Left ventricle myocardium inferior (tissue), 1 donor: ENCODE measurements around the gene RNF182. TPM values are rescaled to one million over a fixed set of nuclear protein-coding genes. Genes with fewer than 3 reads are reported as not detected.

ENCODE experiments used
- DNase-seq: peaks from one replicate; pipeline ENCODE4 v3.0.0-alpha.2; 2020
- H3K27ac ChIP-seq: fragments of 200-600 bp; replicated peaks from 2 replicates; pipeline ENCODE4 v1.8.0; 2021
- H3K27me3 ChIP-seq: fragments of 200-600 bp; 2 replicates; pipeline ENCODE4 v1.8.0; 2021; ENCODE audit warnings: low read depth
- H3K36me3 ChIP-seq: fragments of 200-600 bp; 2 replicates; pipeline ENCODE4 v1.8.0; 2021
- H3K4me1 ChIP-seq: fragments of 200-600 bp; 2 replicates; pipeline ENCODE4 v1.8.0; 2021
- H3K4me3 ChIP-seq: fragments of 200-600 bp; 2 replicates; pipeline ENCODE4 v1.8.0; 2021; ENCODE audit warnings: mild to moderate bottlenecking, moderate library complexity
- H3K9me3 ChIP-seq: fragments of 200-600 bp; replicated peaks from 2 replicates; pipeline ENCODE4 v1.8.0; 2021
- intact Hi-C: fragments of 100-400 bp; cut with micrococcal nuclease; formaldehyde crosslinking; loops from one replicate; pipeline ENCODE4 v1.11.0; 2022
- total RNA-seq: library from RNA; stranded (reverse); fragmentation: NEBNext Ultra II Directional; extraction: Animal tissue kit (Norgen Biotek cat#: 25700); gene quantifications from one replicate; pipeline ENCODE4 v1.2.1, GENCODE V29; 2021
- TF ChIP-seq, protein P1 (sequence below): fragments of 200-600 bp; IDR thresholded peaks from 2 replicates; pipeline ENCODE4 v1.8.0; 2021; ENCODE audit warnings: antibody characterized with exemption, mild to moderate bottlenecking, borderline replicate concordance
- donor health status: DM: no; HTN: yes; CAD: no; lungs with severe emphysema.

RNF182 gene
- total RNA-seq, 1 donor from 2014 or later: not detected

DNA sequence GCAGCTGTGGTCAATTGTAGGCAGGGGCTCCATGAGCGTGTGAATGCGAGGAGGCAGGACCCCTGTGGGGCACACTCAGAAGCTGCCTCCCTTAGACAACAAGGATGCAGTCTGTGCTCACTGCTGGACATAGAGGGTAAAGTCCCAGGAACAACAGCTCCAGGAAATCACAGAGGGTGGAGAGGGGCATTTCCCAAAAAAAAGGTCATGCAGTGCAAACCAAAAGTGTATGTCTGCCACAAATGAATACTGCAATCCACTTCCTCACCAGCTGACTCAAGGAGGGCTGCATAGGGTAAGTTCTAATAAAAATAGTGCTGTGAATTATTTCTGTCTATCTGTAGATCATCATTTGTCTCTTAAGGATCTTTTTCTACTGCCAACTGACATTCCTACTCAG is 95.8 kb downstream of the RNF182 start:
- Histone ChIP-seq H3K27me3 (peaks cover 24% of the 10 kb centered on the region), H3K27ac (no peak overlapping the region), H3K9me3 (no peaks in the 10 kb centered on the region), H3K36me3 (no peaks in the 10 kb centered on the region), H3K4me3 (no peak overlapping the region), H3K4me1 (no peaks in the 10 kb centered on the region)
- DNase-seq: no peak
- TF ChIP-seq, protein P1, sequence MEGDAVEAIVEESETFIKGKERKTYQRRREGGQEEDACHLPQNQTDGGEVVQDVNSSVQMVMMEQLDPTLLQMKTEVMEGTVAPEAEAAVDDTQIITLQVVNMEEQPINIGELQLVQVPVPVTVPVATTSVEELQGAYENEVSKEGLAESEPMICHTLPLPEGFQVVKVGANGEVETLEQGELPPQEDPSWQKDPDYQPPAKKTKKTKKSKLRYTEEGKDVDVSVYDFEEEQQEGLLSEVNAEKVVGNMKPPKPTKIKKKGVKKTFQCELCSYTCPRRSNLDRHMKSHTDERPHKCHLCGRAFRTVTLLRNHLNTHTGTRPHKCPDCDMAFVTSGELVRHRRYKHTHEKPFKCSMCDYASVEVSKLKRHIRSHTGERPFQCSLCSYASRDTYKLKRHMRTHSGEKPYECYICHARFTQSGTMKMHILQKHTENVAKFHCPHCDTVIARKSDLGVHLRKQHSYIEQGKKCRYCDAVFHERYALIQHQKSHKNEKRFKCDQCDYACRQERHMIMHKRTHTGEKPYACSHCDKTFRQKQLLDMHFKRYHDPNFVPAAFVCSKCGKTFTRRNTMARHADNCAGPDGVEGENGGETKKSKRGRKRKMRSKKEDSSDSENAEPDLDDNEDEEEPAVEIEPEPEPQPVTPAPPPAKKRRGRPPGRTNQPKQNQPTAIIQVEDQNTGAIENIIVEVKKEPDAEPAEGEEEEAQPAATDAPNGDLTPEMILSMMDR: no peak
- intact Hi-C loops: no loop called here

DNA sequence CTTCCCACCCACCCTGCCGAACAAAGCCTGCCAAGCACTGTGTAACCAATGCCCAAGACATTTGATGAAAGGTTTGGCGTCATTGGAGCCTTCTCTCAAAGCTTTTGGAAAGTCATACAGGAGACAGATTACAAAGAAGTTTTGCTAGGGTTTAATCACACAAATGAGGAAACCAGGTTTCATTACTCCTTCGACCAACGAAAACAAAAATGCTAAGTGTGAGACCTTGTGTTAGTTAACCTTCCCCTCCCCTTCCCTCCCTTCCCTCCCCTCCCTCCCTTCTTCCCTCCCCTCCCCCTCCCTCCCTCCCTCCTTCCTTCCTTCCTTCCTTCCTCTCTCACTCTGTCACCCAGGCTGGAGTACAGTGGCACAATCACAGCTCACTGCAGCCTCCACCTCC is 96.7 kb downstream of the RNF182 start:
- H3K4me3 ChIP-seq: no peak overlapping the region
- H3K9me3 ChIP-seq: no peaks in the 10 kb centered on the region
- intact Hi-C loops: no loop called here
- no peaks in the 10 kb centered on the region for H3K4me1 ChIP-seq
- H3K27me3 ChIP-seq: peaks cover 15% of the 10 kb centered on the region
- no peak overlapping the region for H3K27ac ChIP-seq
- TF ChIP-seq, protein P1: no peak
- no peak for DNase-seq
- H3K36me3 ChIP-seq: no peaks in the 10 kb centered on the region

DNA sequence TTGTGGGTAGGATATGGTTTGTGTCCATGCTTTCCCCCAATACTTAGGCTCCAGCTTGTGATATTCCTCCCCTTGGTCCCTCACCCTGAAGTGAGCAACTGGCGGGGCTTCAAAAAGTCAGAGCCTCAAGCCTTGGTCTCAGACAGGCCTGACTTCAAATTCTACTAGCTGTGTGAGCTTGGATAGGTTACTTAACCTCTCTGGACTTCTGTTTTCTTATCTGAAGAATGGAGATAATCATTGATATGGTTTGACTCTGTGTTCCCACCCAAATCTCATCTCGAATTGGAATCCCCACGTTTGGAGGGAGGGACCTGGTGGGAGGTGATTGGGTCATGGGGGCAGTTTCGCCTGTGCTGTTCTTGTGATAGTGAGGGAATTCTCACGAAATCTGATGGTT is 97.9 kb downstream of the RNF182 start:
- Histone ChIP-seq H3K27ac (no peak overlapping the region), H3K9me3 (no peaks in the 10 kb centered on the region), H3K27me3 (peaks cover 10% of the 10 kb centered on the region), H3K4me1 (peaks cover 3% of the 10 kb centered on the region), H3K4me3 (no peak overlapping the region), H3K36me3 (no peaks in the 10 kb centered on the region)
- TF ChIP-seq, protein P1: no peak
- DNase-seq: no peak
- intact Hi-C loops: no loop called here

DNA sequence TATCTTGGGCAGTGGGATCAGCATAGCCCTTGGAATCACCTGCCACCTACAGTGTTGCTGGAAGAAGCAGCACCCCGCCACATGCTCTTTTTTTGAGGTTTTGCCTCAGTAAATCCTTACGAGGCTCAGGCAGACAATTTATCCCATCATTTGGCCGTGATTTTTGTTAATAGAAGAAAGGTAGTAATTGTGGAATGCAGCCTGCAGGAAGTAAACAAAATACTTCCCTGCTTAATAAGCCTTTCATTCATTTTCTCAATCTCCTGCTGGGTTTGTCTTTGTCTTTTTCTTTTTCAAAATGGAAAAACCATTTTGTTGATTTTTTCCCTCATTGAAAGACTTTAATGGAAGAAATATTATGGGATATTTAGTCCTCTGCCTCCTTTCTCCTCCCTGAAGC is 99.1 kb downstream of the RNF182 start:
- Histone ChIP-seq H3K36me3 (no peaks in the 10 kb centered on the region), H3K4me1 (peaks cover 3% of the 10 kb centered on the region), H3K9me3 (no peaks in the 10 kb centered on the region), H3K27ac (no peak overlapping the region), H3K4me3 (no peak overlapping the region), H3K27me3 (peaks cover 16% of the 10 kb centered on the region)
- intact Hi-C loops: no loop called here
- no peak for DNase-seq
- TF ChIP-seq, protein P1: no peak

DNA sequence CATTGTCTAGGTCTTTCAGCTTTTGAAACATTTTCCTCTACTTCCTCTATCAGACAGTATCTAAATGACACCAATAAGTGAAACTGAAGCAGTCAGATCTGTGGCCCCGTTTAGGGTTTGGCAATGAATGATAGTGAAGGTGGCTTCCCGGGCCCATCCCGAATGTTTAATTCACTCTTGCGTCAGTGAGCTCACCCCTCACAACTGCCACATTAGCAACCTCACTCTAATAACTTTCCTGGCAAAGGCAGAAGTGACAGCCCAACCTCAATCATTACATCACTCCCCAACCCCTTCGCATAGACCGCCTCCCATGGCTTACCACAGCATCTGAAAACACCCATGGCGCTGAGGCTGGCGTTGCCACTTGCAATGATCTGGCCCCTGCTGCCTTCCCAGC is 100.4 kb downstream of the RNF182 start:
- TF ChIP-seq, protein P1: no peak
- intact Hi-C loops: no loop called here
- Histone ChIP-seq H3K27ac (no peak overlapping the region), H3K27me3 (peaks cover 16% of the 10 kb centered on the region), H3K4me3 (no peak overlapping the region), H3K4me1 (peaks cover 3% of the 10 kb centered on the region), H3K36me3 (no peaks in the 10 kb centered on the region), H3K9me3 (no peaks in the 10 kb centered on the region)
- DNase-seq: no peak
